Stimulated activated naive B cell treated with anti-CD40 and anti-IgM and Interleukin-4, amounts not matched to agents 10 μg/mL and 1 μg/mL and 100 μg/mL, for 72 hours (primary cell): ENCODE results near the gene RB1.

ENCODE experiments used
- ATAC-seq, 2 donors: fragments of 150-1000 bp; cut with Tn5 transposase; replicated peaks; 2 replicates each; pipeline ENCODE4 v1.10.0; 2021; ENCODE audit warnings: moderate library complexity in 1 of 2
- DNase-seq: peaks from one replicate; pipeline ENCODE4 v3.0.0; 2021
- H3K27ac Mint-ChIP-seq: one replicate; pipeline ENCODE4 v1.8.0; 2022; ENCODE audit warnings: mild to moderate bottlenecking, mixed read lengths
- H3K27me3 Mint-ChIP-seq, 2 donors: one replicate each; pipeline ENCODE4 v1.8.0; 2022; ENCODE audit warnings: mixed read lengths in 2 of 2
- H3K36me3 Mint-ChIP-seq, 2 donors: one replicate each; pipeline ENCODE4 v1.8.0; 2022; ENCODE audit warnings: mixed read lengths in 2 of 2, mild to moderate bottlenecking in 1 of 2
- H3K4me1 Mint-ChIP-seq, 2 donors: one replicate each; pipeline ENCODE4 v1.8.0; 2022; ENCODE audit warnings: mixed read lengths in 2 of 2, mild to moderate bottlenecking in 1 of 2
- H3K4me3 Mint-ChIP-seq, 2 donors: one replicate each; pipeline ENCODE4 v1.8.0; 2022; ENCODE audit warnings: mild to moderate bottlenecking in 2 of 2, mixed read lengths in 2 of 2, moderate library complexity in 1 of 2
- H3K9me3 Mint-ChIP-seq, 2 donors: one replicate each; pipeline ENCODE4 v1.8.0; 2022; ENCODE audit warnings: mixed read lengths in 2 of 2, mild to moderate bottlenecking in 1 of 2

The RB1 gene

GRCh38 chr13:48303359-48304142, at the start of gene RB1:
RB1 (plus strand) TSS chr13:48303751; CDS start chr13:48303913, 162 bp downstream.
- DNase-seq (peak; percentile 90), ATAC-seq (peak; percentile 73 to 76)
- peak within 1 kb of the TSS; percentile 100 for H3K27ac Mint-ChIP-seq
- H3K27me3 Mint-ChIP-seq: no peaks in the 10 kb centered on the region
- peaks cover 14 to 37% of the 10 kb centered on the region in 2 donors for H3K4me1 Mint-ChIP-seq
- H3K9me3 Mint-ChIP-seq: no peaks in the 10 kb centered on the region
- peaks cover 24 to 27% of the 10 kb centered on the region in 2 donors for H3K36me3 Mint-ChIP-seq
- H3K4me3 Mint-ChIP-seq: peak within 1 kb of the TSS; percentile 87 to 90

- Mint-ChIP-seq H3K4me1 (peaks cover 6 to 13% of the 10 kb centered on the region in 2 donors), H3K36me3 (peaks cover 20 to 34% of the 10 kb centered on the region in 2 donors), H3K9me3 (no peaks in the 10 kb centered on the region), H3K27ac (no peak overlapping the region), H3K4me3 (no peak overlapping the region), H3K27me3 (no peaks in the 10 kb centered on the region)
- no peak for ATAC-seq
- DNase-seq: no peak
These were observed 49.7 kb upstream of the RB1 start for GRCh38 chr13:48253849-48254248.

GRCh38 chr13:48255090-48255489, 48.5 kb upstream of the RB1 start:
- no peaks in the 10 kb centered on the region for H3K9me3 Mint-ChIP-seq
- no peak for ATAC-seq
- H3K4me3 Mint-ChIP-seq: no peak overlapping the region
- H3K4me1 Mint-ChIP-seq: peaks cover 5 to 20% of the 10 kb centered on the region in 2 donors
- peaks cover 23 to 42% of the 10 kb centered on the region in 2 donors for H3K36me3 Mint-ChIP-seq
- DNase-seq: no peak
- H3K27ac Mint-ChIP-seq: no peak overlapping the region
- no peaks in the 10 kb centered on the region for H3K27me3 Mint-ChIP-seq

- Mint-ChIP-seq H3K9me3 (no peaks in the 10 kb centered on the region), H3K4me3 (no peak overlapping the region), H3K27me3 (no peaks in the 10 kb centered on the region), H3K27ac (no peak overlapping the region), H3K36me3 (peaks cover 27 to 49% of the 10 kb centered on the region in 2 donors), H3K4me1 (peaks cover 5 to 13% of the 10 kb centered on the region in 2 donors)
- ATAC-seq: no peak
- no peak for DNase-seq
These were observed 47.6 kb upstream of the RB1 start for GRCh38 chr13:48255954-48256353.

GRCh38 chr13:48258002-48258401, 45.5 kb upstream of the RB1 start:
- H3K9me3 Mint-ChIP-seq: no peaks in the 10 kb centered on the region
- peaks cover 4 to 15% of the 10 kb centered on the region in 2 donors for H3K4me1 Mint-ChIP-seq
- H3K36me3 Mint-ChIP-seq: peaks cover 30 to 54% of the 10 kb centered on the region in 2 donors
- no peak for DNase-seq
- ATAC-seq: no peak
- H3K27me3 Mint-ChIP-seq: no peaks in the 10 kb centered on the region
- H3K27ac Mint-ChIP-seq: no peak overlapping the region
- no peak overlapping the region for H3K4me3 Mint-ChIP-seq

- H3K4me1 Mint-ChIP-seq: peaks cover 8 to 20% of the 10 kb centered on the region in 2 donors
These were observed 45.1 kb upstream of the RB1 start for GRCh38 chr13:48258430-48258829.

GRCh38 chr13:48260970-48261369, 42.6 kb upstream of the RB1 start:
- ATAC-seq (no peak), DNase-seq (no peak)
- Mint-ChIP-seq H3K27me3 (no peaks in the 10 kb centered on the region), H3K36me3 (peaks cover 19 to 41% of the 10 kb centered on the region in 2 donors), H3K4me1 (peaks cover 24 to 43% of the 10 kb centered on the region in 2 donors), H3K4me3 (no peak overlapping the region), H3K9me3 (no peaks in the 10 kb centered on the region), H3K27ac (no peak overlapping the region)

More at GRCh38 chr13:48258430-48258829, 45.1 kb upstream of the RB1 start:
- Mint-ChIP-seq H3K36me3 (peaks cover 30 to 54% of the 10 kb centered on the region in 2 donors), H3K4me3 (no peak overlapping the region), H3K9me3 (no peaks in the 10 kb centered on the region), H3K27me3 (no peaks in the 10 kb centered on the region), H3K27ac (no peak overlapping the region)
- ATAC-seq (no peak), DNase-seq (no peak)

- H3K27me3 Mint-ChIP-seq: no peaks in the 10 kb centered on the region
- DNase-seq: no peak
- H3K4me3 Mint-ChIP-seq: no peak overlapping the region
- H3K4me1 Mint-ChIP-seq: peaks cover 30 to 53% of the 10 kb centered on the region in 2 donors
- ATAC-seq: no peak
- H3K9me3 Mint-ChIP-seq: no peaks in the 10 kb centered on the region
- no peak overlapping the region for H3K27ac Mint-ChIP-seq
- H3K36me3 Mint-ChIP-seq: peaks cover 14 to 28% of the 10 kb centered on the region in 2 donors
These were observed 40.4 kb upstream of the RB1 start for GRCh38 chr13:48263196-48263595.

- H3K27me3 Mint-ChIP-seq: no peaks in the 10 kb centered on the region
- DNase-seq (no peak), ATAC-seq (no peak)
- peaks cover 14 to 29% of the 10 kb centered on the region in 2 donors for H3K36me3 Mint-ChIP-seq
- H3K4me3 Mint-ChIP-seq: no peak overlapping the region
- no peak overlapping the region for H3K27ac Mint-ChIP-seq
- no peaks in the 10 kb centered on the region for H3K9me3 Mint-ChIP-seq
- H3K4me1 Mint-ChIP-seq: peaks cover 30 to 53% of the 10 kb centered on the region in 2 donors
These were observed 39.5 kb upstream of the RB1 start for GRCh38 chr13:48264058-48264457.

GRCh38 chr13:48265217-48265815, 38.2 kb upstream of the RB1 start:
- peak; percentile 92 to 96 for ATAC-seq
- H3K27me3 Mint-ChIP-seq: no peaks in the 10 kb centered on the region
- H3K9me3 Mint-ChIP-seq: no peaks in the 10 kb centered on the region
- H3K4me3 Mint-ChIP-seq: peak overlapping the region; percentile 49 to 79
- peaks cover 16 to 22% of the 10 kb centered on the region in 2 donors for H3K36me3 Mint-ChIP-seq
- peaks cover 29 to 45% of the 10 kb centered on the region in 2 donors for H3K4me1 Mint-ChIP-seq
- H3K27ac Mint-ChIP-seq: peak overlapping the region; percentile 86
- DNase-seq: peak; percentile 52

GRCh38 chr13:48266150-48266549, 37.4 kb upstream of the RB1 start:
- peak overlapping the region in 1 of 2 donors; percentile 22 for H3K4me3 Mint-ChIP-seq

GRCh38 chr13:48266701-48267639, 36.6 kb upstream of the RB1 start:
- no peak for ATAC-seq
- Mint-ChIP-seq H3K36me3 (peaks cover 13% of the 10 kb centered on the region in 2 donors), H3K27me3 (no peaks in the 10 kb centered on the region), H3K27ac (no peak overlapping the region), H3K4me3 (no peak overlapping the region), H3K4me1 (peaks cover 29 to 45% of the 10 kb centered on the region in 2 donors), H3K9me3 (no peaks in the 10 kb centered on the region)
- no peak for DNase-seq

More at GRCh38 chr13:48266150-48266549, 37.4 kb upstream of the RB1 start:
- peaks cover 13 to 15% of the 10 kb centered on the region in 2 donors for H3K36me3 Mint-ChIP-seq
- no peak for DNase-seq
- no peaks in the 10 kb centered on the region for H3K27me3 Mint-ChIP-seq
- no peak for ATAC-seq
- H3K9me3 Mint-ChIP-seq: no peaks in the 10 kb centered on the region
- peaks cover 29 to 45% of the 10 kb centered on the region in 2 donors for H3K4me1 Mint-ChIP-seq
- peak overlapping the region; percentile 22 for H3K27ac Mint-ChIP-seq

GRCh38 chr13:48268019-48268418, 35.5 kb upstream of the RB1 start:
- no peak overlapping the region for H3K4me3 Mint-ChIP-seq
- H3K27ac Mint-ChIP-seq: no peak overlapping the region
- H3K36me3 Mint-ChIP-seq: peaks cover 7 to 8% of the 10 kb centered on the region in 2 donors
- H3K4me1 Mint-ChIP-seq: peaks cover 26 to 37% of the 10 kb centered on the region in 2 donors
- DNase-seq (no peak), ATAC-seq (no peak)
- H3K27me3 Mint-ChIP-seq: no peaks in the 10 kb centered on the region
- no peaks in the 10 kb centered on the region for H3K9me3 Mint-ChIP-seq

GRCh38 chr13:48273346-48273745, 30.2 kb upstream of the RB1 start:
- H3K27ac Mint-ChIP-seq: no peak overlapping the region
- H3K4me3 Mint-ChIP-seq: no peak overlapping the region
- H3K9me3 Mint-ChIP-seq: no peaks in the 10 kb centered on the region
- no peak for DNase-seq
- peaks cover 7 to 8% of the 10 kb centered on the region in 2 donors for H3K36me3 Mint-ChIP-seq
- H3K27me3 Mint-ChIP-seq: no peaks in the 10 kb centered on the region
- no peak for ATAC-seq
- H3K4me1 Mint-ChIP-seq: peaks cover 0 to 7% of the 10 kb centered on the region in 2 donors
